Ovary (tissue), 3 donors: ENCODE measurements around the gene PARM1.

ENCODE experiments used
- EP300 ChIP-seq: sonication (generic); formaldehyde crosslinking; IDR thresholded peaks from one replicate; pipeline ENCODE4 v1.6.1; 2017; ENCODE audit warnings: antibody characterized with exemption
- POLR2A ChIP-seq: fragments of 450-650 bp; IDR thresholded peaks from one replicate; pipeline ENCODE4 v1.6.1; 2017; ENCODE audit warnings: antibody characterized with exemption, mild to moderate bottlenecking, moderate library complexity
- TF ChIP-seq, protein P1 (sequence below), 3 donors: fragments of 450-650 bp in 2 of 3; fragments of 200-600 bp in 1 of 3; IDR thresholded peaks; one replicate each; pipeline versions ENCODE4 v1.5.1 to v1.8.0; 2016 to 2022; ENCODE audit warnings: antibody characterized with exemption in 3 of 3, mild to moderate bottlenecking in 1 of 3
- donor health status: DM: no; HTN: no; CAD: no.

DNA sequence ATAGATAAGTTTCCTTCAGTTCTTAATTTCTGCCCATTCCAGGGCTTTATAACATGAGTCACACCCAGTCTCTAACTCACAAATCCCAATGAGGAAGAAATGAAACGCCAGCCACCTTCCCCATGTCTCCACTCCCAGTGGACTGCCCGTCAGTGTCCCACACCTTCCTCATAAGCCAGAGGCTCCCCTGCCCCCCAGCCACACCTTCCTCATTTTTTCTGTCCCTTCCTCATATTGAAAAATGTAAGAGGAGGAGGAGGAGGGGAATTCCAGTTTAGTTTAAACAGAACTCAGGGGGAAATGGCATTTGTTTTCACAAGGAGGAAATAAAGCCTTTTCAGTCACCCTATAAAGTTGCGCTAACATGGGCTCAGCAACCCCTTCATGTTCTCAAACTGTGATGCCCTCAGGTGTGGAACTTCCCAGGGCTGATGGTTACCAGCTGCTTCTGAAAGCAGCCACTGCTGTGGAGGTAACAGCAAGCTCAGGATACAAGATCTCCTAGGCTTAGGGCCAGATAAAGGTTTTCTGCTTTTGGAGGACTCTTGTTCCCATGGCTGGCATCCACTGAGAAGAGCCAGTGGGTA, 97.8 kb downstream of the PARM1 start:
- TF ChIP-seq EP300, result no peak
- TF ChIP-seq, protein P1, sequence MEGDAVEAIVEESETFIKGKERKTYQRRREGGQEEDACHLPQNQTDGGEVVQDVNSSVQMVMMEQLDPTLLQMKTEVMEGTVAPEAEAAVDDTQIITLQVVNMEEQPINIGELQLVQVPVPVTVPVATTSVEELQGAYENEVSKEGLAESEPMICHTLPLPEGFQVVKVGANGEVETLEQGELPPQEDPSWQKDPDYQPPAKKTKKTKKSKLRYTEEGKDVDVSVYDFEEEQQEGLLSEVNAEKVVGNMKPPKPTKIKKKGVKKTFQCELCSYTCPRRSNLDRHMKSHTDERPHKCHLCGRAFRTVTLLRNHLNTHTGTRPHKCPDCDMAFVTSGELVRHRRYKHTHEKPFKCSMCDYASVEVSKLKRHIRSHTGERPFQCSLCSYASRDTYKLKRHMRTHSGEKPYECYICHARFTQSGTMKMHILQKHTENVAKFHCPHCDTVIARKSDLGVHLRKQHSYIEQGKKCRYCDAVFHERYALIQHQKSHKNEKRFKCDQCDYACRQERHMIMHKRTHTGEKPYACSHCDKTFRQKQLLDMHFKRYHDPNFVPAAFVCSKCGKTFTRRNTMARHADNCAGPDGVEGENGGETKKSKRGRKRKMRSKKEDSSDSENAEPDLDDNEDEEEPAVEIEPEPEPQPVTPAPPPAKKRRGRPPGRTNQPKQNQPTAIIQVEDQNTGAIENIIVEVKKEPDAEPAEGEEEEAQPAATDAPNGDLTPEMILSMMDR (IDR thresholded peaks at IDR 0.05), result no peak
- no peak for TF ChIP-seq POLR2A
